GM18519 (cell line): ENCODE measurements around the gene MAGOHB.

Source experiments
- ATAC-seq: cut with Tn5 transposase; IDR thresholded peaks from one replicate; pipeline ENCODE4 v1.9.1; 2021; ENCODE audit warnings: mild to moderate bottlenecking, moderate library complexity; ENCODE audit not compliant: unreplicated experiment, low FRiP score

Gene MAGOHB

DNA sequence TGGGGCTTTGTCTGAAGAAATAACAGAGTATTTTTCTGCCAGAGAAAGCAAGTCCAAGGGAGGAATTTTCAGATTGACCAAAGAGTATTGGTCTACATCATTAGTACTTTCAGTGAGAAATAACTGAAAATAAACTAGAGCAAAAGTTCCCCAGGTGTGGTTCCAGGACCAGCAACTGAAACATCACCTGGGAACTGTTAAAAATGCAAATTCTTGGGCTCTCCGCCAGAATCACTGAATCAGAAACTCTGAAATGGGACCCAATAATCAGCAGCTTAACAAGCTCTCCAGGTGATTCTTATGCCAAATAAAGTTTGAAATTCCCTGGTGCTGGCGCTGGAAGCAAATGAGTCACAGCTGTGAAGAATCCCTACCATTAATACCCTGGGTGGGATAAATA, 55.6 kb downstream of the MAGOHB start:
- no peak for ATAC-seq

DNA sequence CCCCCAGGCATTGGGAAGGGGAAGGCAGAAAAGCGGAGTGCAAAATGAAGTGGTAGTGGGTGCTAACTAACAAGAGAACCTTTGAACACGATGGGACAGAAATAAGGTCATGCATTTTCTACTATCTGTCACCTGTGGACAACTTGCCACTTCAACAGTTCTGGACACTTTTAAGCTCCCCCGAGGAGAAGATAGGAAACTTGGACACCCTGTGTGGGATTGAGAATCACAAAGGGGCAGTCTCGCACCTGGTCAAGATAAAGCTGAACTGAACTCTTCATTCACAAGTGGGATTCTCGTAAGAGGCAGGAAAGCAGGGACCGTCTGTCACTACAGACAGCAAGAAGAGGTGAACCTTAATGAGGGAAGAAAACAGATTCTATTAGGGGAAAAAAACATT, 56.1 kb downstream of the MAGOHB start:
- ATAC-seq, result no peak

DNA sequence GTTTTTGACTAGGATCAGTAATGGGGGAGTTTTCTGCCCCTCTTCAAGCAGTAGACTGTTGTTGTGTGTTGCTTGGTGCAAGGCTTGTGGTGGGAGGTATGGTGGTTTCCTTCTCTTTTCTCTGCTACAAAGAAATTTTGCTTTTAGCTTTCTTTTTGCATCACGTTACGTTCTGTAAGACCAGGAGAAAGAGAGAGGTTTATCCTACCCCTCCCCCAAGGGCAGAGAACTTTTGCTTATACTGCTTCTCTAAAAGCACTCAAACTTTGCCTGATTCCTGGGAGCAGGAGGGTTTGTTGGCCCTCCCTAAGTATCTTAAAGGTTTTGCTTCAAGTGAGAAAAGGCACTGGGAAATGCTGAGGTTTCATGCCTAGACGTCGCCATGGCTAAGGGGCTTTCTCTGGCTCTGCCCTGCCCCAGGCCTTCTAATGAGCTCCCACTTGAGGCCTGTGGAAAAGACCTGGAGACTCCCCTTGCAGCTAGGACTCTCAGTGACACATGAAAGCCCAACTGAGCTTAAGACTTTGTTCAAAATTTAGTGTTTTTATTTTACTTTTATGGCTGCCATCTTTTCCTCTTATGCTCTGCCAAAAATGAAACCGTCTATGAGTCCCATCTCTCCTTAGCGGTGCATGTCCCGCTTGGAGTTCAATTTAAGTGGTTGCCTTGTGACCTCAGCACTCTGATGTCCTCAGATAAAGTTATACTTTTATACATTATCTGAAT, 58.5 kb downstream of the MAGOHB start:
- no peak for ATAC-seq

DNA sequence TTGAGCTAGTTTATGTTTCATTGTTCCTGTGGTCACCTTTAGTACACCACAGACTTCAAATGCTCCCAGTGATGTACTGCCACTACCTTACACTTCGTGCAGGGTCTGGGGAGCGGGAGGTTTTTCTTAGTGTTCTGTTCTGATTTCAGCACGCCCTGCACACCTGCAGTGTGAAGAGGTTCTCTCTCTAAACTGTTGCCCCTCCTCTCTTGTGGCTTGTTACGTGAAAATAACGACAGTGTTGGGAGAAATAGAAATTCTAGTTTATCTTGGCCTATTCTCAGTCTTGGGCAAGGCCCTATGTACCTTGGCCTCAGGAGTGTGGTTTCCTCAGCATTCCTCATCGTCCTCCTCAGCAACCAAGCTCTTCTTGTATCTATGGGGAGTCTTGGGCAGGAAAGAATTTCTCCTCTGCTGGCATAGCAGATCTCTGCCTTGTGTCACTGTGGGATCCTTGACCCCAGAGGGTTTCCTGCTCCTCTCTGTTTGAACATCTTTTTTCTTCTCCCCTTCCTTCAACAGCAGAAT, 59.1 kb downstream of the MAGOHB start:
- ATAC-seq, result no peak
